Liver (tissue), 3 donors: ENCODE measurements around the gene OR2T12.
"Not testable (repeated sequence)": the region's sequence is repeated elsewhere in the genome, so short reads cannot be mapped to it uniquely, and the experiment has no call there.

Experiments used
- CTCF ChIP-seq: fragments of 150-350 bp; IDR thresholded peaks from 2 replicates; pipeline ENCODE4 v1.5.1; 2017; ENCODE audit warnings: improper control_type of control experiment, low read depth, low read length; ENCODE audit not compliant: missing input control
- EGR1 ChIP-seq, 2 donors: IDR thresholded peaks; 2 replicates each; pipeline ENCODE4 v1.6.1; 2016 to 2018; ENCODE audit warnings: antibody characterized with exemption in 2 of 2, low read depth in 2 of 2
- HNF4A ChIP-seq, 2 donors: conservative IDR thresholded peaks; 2 replicates each; pipeline ENCODE4 v1.6.1; 2016; ENCODE audit warnings: antibody characterized with exemption in 2 of 2, mild to moderate bottlenecking in 2 of 2
- TAF1 ChIP-seq: conservative IDR thresholded peaks from 2 replicates; pipeline ENCODE4 v1.6.1; 2016; ENCODE audit warnings: antibody characterized with exemption, mild to moderate bottlenecking
- TF ChIP-seq, protein P1 (sequence below): IDR thresholded peaks from 2 replicates; pipeline ENCODE4 v1.6.1; 2016; ENCODE audit warnings: antibody characterized with exemption
- TF ChIP-seq, protein P2 (sequence below): IDR thresholded peaks from 2 replicates; pipeline ENCODE4 v1.6.1; 2016; ENCODE audit warnings: antibody characterized with exemption, mild to moderate bottlenecking
- donor health status: healthy.
- donor health status: healthy.

DNA sequence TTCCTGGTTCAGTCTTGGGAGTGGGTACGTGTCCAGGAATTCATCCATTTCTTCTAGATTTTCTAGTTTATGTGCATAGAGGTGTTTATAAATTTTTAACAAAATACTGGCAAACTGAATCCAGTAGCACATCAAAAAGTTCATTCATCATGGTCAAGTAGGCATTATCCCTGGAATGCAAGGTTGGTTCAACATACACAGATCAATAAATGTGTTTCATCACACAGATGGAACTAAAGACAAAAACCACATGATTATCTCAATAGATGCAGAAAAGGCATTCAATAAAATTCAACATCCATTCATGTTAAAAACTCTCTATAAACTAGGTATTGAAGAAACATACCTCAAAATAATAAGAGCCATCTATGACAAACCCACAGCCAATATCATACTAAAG lies 43.9 kb downstream of the OR2T12 start:
- TF ChIP-seq CTCF; EGR1 (IDR thresholded peaks at IDR 0.05; ENCODE audit: low read depth in 2 of 2); TAF1; HNF4A (conservative IDR thresholded peaks at IDR 0.05): not testable (repeated sequence)
- TF ChIP-seq, protein P1, sequence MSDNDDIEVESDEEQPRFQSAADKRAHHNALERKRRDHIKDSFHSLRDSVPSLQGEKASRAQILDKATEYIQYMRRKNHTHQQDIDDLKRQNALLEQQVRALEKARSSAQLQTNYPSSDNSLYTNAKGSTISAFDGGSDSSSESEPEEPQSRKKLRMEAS, result not testable (repeated sequence)
- TF ChIP-seq, protein P2, sequence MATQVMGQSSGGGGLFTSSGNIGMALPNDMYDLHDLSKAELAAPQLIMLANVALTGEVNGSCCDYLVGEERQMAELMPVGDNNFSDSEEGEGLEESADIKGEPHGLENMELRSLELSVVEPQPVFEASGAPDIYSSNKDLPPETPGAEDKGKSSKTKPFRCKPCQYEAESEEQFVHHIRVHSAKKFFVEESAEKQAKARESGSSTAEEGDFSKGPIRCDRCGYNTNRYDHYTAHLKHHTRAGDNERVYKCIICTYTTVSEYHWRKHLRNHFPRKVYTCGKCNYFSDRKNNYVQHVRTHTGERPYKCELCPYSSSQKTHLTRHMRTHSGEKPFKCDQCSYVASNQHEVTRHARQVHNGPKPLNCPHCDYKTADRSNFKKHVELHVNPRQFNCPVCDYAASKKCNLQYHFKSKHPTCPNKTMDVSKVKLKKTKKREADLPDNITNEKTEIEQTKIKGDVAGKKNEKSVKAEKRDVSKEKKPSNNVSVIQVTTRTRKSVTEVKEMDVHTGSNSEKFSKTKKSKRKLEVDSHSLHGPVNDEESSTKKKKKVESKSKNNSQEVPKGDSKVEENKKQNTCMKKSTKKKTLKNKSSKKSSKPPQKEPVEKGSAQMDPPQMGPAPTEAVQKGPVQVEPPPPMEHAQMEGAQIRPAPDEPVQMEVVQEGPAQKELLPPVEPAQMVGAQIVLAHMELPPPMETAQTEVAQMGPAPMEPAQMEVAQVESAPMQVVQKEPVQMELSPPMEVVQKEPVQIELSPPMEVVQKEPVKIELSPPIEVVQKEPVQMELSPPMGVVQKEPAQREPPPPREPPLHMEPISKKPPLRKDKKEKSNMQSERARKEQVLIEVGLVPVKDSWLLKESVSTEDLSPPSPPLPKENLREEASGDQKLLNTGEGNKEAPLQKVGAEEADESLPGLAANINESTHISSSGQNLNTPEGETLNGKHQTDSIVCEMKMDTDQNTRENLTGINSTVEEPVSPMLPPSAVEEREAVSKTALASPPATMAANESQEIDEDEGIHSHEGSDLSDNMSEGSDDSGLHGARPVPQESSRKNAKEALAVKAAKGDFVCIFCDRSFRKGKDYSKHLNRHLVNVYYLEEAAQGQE, result not testable (repeated sequence)
